ENCODE measurements around the gene RAD51B.

The RAD51B gene

DNA sequence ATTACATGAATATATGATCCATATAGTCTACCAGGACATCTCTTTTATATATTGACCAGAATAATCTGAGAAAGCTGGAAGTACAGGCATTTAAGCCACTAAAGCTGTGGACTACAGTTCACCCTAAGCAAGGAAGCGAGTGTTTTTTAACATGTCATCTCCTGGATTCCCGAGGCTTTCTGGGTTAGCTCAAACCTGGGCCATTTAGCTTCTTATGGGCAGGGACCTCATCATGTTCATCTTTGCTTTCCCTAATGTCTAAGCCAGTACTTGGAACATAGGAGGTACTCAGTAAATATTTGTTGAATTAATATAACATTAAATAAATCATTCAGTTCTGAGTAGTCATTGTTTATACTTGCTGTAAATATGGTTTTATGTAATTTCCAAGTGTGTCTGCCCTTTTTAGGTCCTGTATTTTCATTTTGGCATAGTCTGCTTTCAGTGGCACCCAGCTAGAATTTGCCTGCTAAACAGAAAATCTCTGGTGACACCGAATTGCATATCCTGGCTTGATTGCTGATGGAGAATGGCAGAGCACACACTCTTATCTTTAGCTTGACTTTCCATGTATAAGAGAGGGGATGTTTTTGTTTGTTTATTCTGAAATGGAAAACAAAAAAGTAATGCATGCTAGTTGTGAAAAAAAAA, 628.8 kb downstream of the RAD51B start:
- no peaks in the 10 kb centered on the region for H3K36me3 ChIP-seq (ENCODE audit: insufficient read depth, low read length)
- no peaks in the 10 kb centered on the region for H3K9me3 ChIP-seq (ENCODE audit: low read depth, low read length)
- no peak for DNase-seq (ENCODE audit: low read depth, low spot score)
- H3K4me3 ChIP-seq = no peak overlapping the region
- no peak overlapping the region for H3K27ac ChIP-seq
- no peak for TF ChIP-seq POLR2AphosphoS5 (IDR thresholded peaks at IDR 0.05; ENCODE audit: borderline replicate concordance, low read depth, low read length)
- no peak for TF ChIP-seq FOXP2 (optimal IDR thresholded peaks at IDR 0.05; ENCODE audit: control extremely low read depth, extremely low read length, insufficient read depth)
- TF ChIP-seq EZH2 (IDR thresholded peaks at IDR 0.05) = no peak
- no peak overlapping the region for H3K9ac ChIP-seq (ENCODE audit: insufficient read length)

DNA sequence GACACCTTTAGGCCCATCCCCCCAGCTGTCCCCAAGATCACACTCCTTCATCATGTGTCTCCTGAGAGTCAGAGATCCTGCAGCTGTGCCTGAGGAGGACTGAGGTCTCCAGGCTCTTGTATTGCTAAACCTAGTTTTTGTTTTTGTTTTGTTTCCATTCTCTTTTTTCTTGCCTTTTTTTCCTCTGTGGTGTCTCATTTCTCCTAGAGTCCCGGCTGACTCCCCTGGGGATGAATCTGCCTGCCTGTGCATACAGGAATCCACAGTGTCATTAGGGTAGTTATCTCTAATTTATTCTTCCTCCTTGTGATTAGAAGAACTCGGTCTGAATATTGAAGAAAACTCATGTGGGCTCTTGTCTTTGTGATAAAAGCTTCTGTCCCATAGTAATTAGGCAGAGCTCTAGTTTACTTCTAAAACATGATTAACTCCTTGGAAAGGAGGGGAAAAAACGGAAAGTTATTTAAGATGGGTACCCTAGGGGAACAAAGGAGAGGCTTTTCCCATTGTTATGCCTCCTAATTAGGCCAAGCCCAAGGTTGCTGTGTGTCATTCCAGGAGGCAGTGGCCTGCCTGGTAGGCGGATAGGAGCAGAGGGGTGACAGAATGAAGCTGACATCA, 630.1 kb downstream of the RAD51B start:
- no peak for TF ChIP-seq FOXP2 (optimal IDR thresholded peaks at IDR 0.05; ENCODE audit: control extremely low read depth, extremely low read length, insufficient read depth)
- TF ChIP-seq EZH2 (IDR thresholded peaks at IDR 0.05) = no peak
- TF ChIP-seq POLR2AphosphoS5 (IDR thresholded peaks at IDR 0.05; ENCODE audit: borderline replicate concordance, low read depth, low read length) = no peak
- Histone ChIP-seq H3K36me3 (ENCODE audit: insufficient read depth, low read length) (no peaks in the 10 kb centered on the region), H3K27ac (peak overlapping the region; percentile 4; the same call in 1 of the 2 replicates), H3K9me3 (ENCODE audit: low read depth, low read length) (no peaks in the 10 kb centered on the region), H3K9ac (ENCODE audit: insufficient read length) (peak overlapping the region; percentile 11), H3K4me3 (no peak overlapping the region)
- no peak for DNase-seq (ENCODE audit: low read depth, low spot score)

DNA sequence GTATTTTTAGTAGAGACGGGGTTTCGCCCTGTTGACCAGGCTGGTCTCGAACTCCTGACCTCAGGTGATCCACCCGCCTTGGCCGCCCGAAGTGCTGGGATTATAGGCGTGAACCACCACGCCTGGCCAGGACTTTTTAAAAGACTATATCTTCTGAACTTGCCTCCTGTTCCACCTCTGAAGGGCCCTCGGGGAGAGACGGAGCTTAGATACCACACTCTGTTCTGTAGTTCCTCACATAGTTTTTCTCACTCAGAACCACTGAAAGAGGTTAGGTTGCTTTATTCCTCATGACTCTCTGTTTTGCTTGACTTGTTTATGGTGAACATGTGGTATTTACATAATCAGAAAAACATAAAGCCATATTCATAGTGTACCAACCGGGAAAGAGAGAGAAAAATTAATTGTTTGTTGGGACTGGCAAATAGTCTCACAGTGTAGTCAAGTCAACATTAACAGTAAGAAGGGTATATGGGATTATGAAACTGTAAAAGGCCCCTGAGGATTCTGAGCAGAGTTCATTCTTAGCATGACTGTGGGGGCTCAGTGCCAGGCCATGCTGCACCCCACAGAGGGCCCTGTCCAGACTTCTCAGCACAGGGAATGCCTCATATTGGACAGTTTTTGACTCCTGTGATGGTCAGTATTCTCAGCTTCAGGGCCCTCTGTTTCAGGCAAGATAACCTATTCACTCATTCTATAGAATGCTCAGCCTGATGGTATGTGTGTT, 631.0 kb downstream of the RAD51B start:
- no peak overlapping the region for H3K27ac ChIP-seq
- TF ChIP-seq EZH2 (IDR thresholded peaks at IDR 0.05) (no peak), FOXP2 (optimal IDR thresholded peaks at IDR 0.05; ENCODE audit: control extremely low read depth, extremely low read length, insufficient read depth) (no peak), POLR2AphosphoS5 (IDR thresholded peaks at IDR 0.05; ENCODE audit: borderline replicate concordance, low read depth, low read length) (no peak)
- no peaks in the 10 kb centered on the region for H3K36me3 ChIP-seq (ENCODE audit: insufficient read depth, low read length)
- no peak overlapping the region for H3K9ac ChIP-seq (ENCODE audit: insufficient read length)
- H3K4me3 ChIP-seq = no peak overlapping the region
- no peak for DNase-seq (ENCODE audit: low read depth, low spot score)
- no peaks in the 10 kb centered on the region for H3K9me3 ChIP-seq (ENCODE audit: low read depth, low read length)

DNA sequence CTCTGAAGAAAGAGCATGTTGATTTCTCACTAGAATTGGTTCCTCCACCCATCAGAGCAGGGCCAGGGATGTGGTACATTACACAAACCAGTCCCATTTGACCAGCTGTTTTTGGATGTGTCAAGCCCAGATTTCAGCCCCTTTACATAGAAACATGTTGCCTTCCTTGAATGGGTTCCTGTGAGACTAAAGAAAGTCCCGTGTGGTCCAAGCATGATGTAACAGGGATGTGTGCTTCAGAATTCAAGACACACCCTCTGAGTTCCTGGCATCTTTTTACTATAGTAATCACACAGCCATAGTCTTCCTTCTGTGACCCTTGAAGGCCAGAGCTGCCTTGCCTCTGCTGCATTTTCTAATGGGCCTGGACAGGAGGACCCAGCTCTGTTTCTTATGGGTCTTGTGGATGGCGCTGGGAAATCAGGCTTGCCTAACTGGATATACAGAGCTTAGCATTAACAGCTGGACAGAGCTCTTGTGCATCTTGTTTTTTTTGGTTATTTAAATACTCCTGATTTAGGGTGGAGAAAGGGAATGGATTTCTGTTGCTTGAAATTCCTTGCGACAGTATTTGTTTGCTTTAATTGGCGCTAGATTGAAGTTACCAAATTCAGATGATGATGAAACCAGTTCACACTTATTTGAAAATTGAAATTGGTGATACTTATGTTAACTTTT, 632.3 kb downstream of the RAD51B start:
- no peak for TF ChIP-seq POLR2AphosphoS5 (IDR thresholded peaks at IDR 0.05; ENCODE audit: borderline replicate concordance, low read depth, low read length)
- no peak for TF ChIP-seq FOXP2 (optimal IDR thresholded peaks at IDR 0.05; ENCODE audit: control extremely low read depth, extremely low read length, insufficient read depth)
- no peak for TF ChIP-seq EZH2 (IDR thresholded peaks at IDR 0.05)
- no peak overlapping the region for H3K9ac ChIP-seq (ENCODE audit: insufficient read length)
- no peak overlapping the region for H3K4me3 ChIP-seq
- H3K36me3 ChIP-seq (ENCODE audit: insufficient read depth, low read length) = no peaks in the 10 kb centered on the region
- H3K27ac ChIP-seq = no peak overlapping the region
- DNase-seq (ENCODE audit: low read depth, low spot score) = no peak
- H3K9me3 ChIP-seq (ENCODE audit: low read depth, low read length) = no peaks in the 10 kb centered on the region

DNA sequence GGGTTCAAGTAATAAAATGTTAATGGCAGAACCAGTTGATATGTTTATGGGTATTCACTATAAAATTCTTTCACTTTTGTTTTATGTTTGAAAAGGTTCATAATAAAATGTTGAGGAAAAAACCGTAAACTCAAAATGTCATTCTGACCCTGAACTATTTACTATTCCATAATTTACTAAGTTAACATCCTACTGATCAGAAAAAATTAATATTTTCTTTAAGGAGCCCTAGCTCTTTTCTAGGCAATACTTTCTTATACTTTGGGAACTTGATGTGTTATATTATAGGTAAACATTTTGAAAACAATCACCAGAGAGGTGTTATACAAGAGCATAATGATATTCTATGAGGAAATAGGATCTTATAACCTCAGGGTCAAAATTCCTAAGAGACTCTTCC, 638.7 kb downstream of the RAD51B start:
- H3K9me3 ChIP-seq (ENCODE audit: low read depth, low read length) = no peaks in the 10 kb centered on the region
- H3K36me3 ChIP-seq (ENCODE audit: insufficient read depth, low read length) = no peaks in the 10 kb centered on the region
- no peak overlapping the region for H3K27ac ChIP-seq
- no peak overlapping the region for H3K9ac ChIP-seq (ENCODE audit: insufficient read length)
- TF ChIP-seq FOXP2 (optimal IDR thresholded peaks at IDR 0.05; ENCODE audit: control extremely low read depth, extremely low read length, insufficient read depth) (no peak), EZH2 (IDR thresholded peaks at IDR 0.05) (no peak), POLR2AphosphoS5 (IDR thresholded peaks at IDR 0.05; ENCODE audit: borderline replicate concordance, low read depth, low read length) (no peak)
- H3K4me3 ChIP-seq = no peak overlapping the region
- no peak for DNase-seq (ENCODE audit: low read depth, low spot score)

DNA sequence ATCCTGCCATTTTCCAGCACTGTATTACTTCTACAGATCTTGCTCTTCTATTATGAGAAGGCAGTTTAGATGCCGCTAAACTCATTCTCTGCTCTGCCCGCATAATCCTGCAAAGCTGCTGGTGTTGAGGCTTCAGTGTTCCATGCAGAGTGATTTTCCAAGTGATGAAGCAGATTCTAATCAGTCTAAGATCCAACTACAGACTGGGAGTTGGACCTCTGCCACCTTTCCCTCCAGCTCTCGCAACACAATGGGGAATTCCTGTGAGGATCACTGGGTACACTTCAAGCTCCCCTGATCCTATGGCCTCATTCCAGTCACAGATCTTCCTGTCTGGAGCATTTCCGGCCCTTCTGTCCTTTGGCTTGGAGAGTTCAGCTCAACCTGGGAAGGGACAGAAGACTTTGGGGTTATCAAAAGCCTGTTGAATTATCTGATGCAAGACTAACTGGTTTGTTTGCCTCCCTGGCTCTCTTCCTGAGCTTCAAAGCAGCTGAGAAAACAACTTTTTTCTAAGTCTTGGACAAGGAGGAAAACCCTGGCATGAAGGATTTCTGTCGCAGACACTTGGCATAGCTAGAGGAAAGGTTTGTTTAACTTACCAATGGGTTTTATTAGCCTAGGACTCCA, 639.4 kb downstream of the RAD51B start:
- peak; percentile 52 for DNase-seq (ENCODE audit: low read depth, low spot score)
- Histone ChIP-seq H3K27ac (peak overlapping the region; percentile 88), H3K9ac (ENCODE audit: insufficient read length) (no peak overlapping the region)

DNA sequence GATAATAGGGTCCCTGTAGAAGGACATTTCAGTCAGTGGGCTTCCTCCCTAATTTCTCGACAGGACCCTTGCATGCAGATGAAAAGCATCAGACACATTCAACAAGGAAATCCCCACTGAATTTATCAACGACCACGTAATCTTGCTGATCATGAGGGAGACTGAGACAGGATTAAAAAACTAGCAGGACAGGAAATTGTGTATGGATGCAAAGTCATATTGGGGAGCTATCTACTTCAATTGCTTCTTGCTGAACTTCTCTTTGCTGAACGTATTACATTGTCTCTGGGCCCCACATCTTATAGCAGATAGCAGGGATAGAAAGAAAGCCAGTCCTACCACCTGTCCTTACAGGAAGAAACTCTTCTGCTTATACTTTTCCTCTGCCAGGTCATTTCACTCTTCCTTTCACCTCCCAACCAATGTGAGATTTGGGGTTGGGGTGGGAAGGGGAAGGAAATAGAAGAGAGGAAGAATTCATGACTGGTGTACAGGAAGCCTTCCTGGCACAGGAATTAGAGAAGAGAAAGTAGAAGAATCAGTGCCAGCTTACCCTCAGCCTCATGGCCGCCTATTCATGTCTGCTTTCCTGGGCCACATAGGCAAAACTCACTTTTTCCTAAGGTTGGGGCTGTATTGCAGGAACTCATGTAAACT, 640.0 kb downstream of the RAD51B start:
- H3K4me3 ChIP-seq = no peak overlapping the region
- no peak for TF ChIP-seq EZH2 (IDR thresholded peaks at IDR 0.05)
- TF ChIP-seq POLR2AphosphoS5 (IDR thresholded peaks at IDR 0.05; ENCODE audit: borderline replicate concordance, low read depth, low read length) = no peak
- TF ChIP-seq FOXP2 (optimal IDR thresholded peaks at IDR 0.05; ENCODE audit: control extremely low read depth, extremely low read length, insufficient read depth) = no peak
- DNase-seq (ENCODE audit: low read depth, low spot score) = no peak
- H3K27ac ChIP-seq = peak overlapping the region; percentile 88
- no peaks in the 10 kb centered on the region for H3K36me3 ChIP-seq (ENCODE audit: insufficient read depth, low read length)
- no peak overlapping the region for H3K9ac ChIP-seq (ENCODE audit: insufficient read length)
- H3K9me3 ChIP-seq (ENCODE audit: low read depth, low read length) = no peaks in the 10 kb centered on the region

More for the DNA sequence above, 639.4 kb downstream of the RAD51B start:
- TF ChIP-seq EZH2 (IDR thresholded peaks at IDR 0.05) = no peak
- no peak for TF ChIP-seq FOXP2 (optimal IDR thresholded peaks at IDR 0.05; ENCODE audit: control extremely low read depth, extremely low read length, insufficient read depth)
- no peak for TF ChIP-seq POLR2AphosphoS5 (IDR thresholded peaks at IDR 0.05; ENCODE audit: borderline replicate concordance, low read depth, low read length)
- Histone ChIP-seq H3K4me3 (peak overlapping the region; percentile 30; the same call in 1 of the 2 replicates), H3K9me3 (ENCODE audit: low read depth, low read length) (no peaks in the 10 kb centered on the region), H3K36me3 (ENCODE audit: insufficient read depth, low read length) (no peaks in the 10 kb centered on the region)
